HCT116 (cell line): Measurements from ENCODE around the gene ARHGAP9. TPM values are rescaled to one million over a fixed set of nuclear protein-coding genes. Genes with fewer than 3 reads are reported as not detected.

Source experiments
- ATAC-seq: fragments of 200-7000 bp; cut with Tn5 transposase; 2 replicates; pipeline ENCODE4 v1.9.1; 2020; ENCODE audit warnings: mild to moderate bottlenecking, moderate library complexity
- BruUV-seq: library from RNA; stranded (reverse); fragments of 400-500 nt; replicated peaks from 2 replicates; lab custom pipeline; 2021; lab: Mats Ljungman, UMichigan
- CTCF ChIA-PET: fragments of 300-600 bp; sonication (Branson Sonifier 250); formaldehyde crosslinking; loops from one replicate; lab custom pipeline; 2021; ENCODE audit warnings: antibody characterized with exemption; lab: Charles Lee
- POLR2A ChIA-PET: fragments of 300-600, 350-600 bp; sonication (Branson Sonifier 250); formaldehyde crosslinking; loops from one replicate; lab custom pipeline; 2021; ENCODE audit warnings: antibody characterized with exemption; lab: Charles Lee
- RAD21 ChIA-PET, 2 experiments: fragments of 300-600 bp; sonication (Branson Sonifier 250); formaldehyde crosslinking; loops; one replicate each; lab custom pipeline; 2023; ENCODE audit warnings: low total read pairs in 2 of 2; ENCODE audit not compliant: uncharacterized antibody in 2 of 2, unreplicated experiment in 2 of 2, low non-redundant PET in 1 of 2; lab: Charles Lee
- DNase-seq: peaks from one replicate; pipeline ENCODE4 v3.0.0-alpha.2; 2010; ENCODE audit warnings: low read depth, low spot score
- H2AFZ ChIP-seq: fragments of 200-600 bp; shearing (Covaris generic), sonication (generic); 2 replicates; pipeline ENCODE4 v1.6.1; 2017; ENCODE audit warnings: low read depth, mixed run types, mixed read lengths, antibody characterized with exemption, low read length; ENCODE audit not compliant: poor library complexity, severe bottlenecking
- H3K27ac ChIP-seq: 2 replicates; pipeline ENCODE4 v1.5.1; 2012; ENCODE audit warnings: low read depth, low read length
- H3K27me3 ChIP-seq: fragments of 200-600 bp; sonication (generic); 2 replicates; pipeline ENCODE4 v1.6.1; 2016; ENCODE audit warnings: mixed run types, low read length, mixed read lengths; ENCODE audit not compliant: insufficient read depth
- H3K36me3 ChIP-seq, 2 experiments: fragments of 200-500 bp in 1 of 2; fragments of 200-600 bp in 1 of 2; sonication (Bioruptor generic) in 1 of 2; sonication (generic) in 1 of 2; 2 replicates each; pipeline versions ENCODE4 v1.5.1 to v1.6.1; 2014 to 2016; ENCODE audit warnings: low read length in 2 of 2, inconsistent platforms in 1 of 2, mixed read lengths in 1 of 2, mixed run types in 1 of 2; ENCODE audit not compliant: insufficient read depth in 2 of 2, control insufficient read depth in 1 of 2
- H3K4me1 ChIP-seq, 2 experiments: fragments of 200-600 bp in 1 of 2; sonication (generic) in 1 of 2; 2 replicates each; pipeline versions ENCODE4 v1.5.1 to v1.6.1; 2012 to 2017; ENCODE audit warnings: low read length in 2 of 2, inconsistent platforms in 1 of 2, mild to moderate bottlenecking in 1 of 2, mixed read lengths in 1 of 2, mixed run types in 1 of 2, moderate library complexity in 1 of 2; ENCODE audit not compliant: insufficient read depth in 2 of 2, control insufficient read depth in 1 of 2
- H3K4me2 ChIP-seq: fragments of 200-600 bp; sonication (generic); 2 replicates; pipeline ENCODE4 v1.6.1; 2017; ENCODE audit warnings: mixed run types, low read length, mixed read lengths
- H3K4me3 ChIP-seq, 2 experiments: fragments of 200-600 bp in 1 of 2; sonication (generic) in 1 of 2; replicated peaks in 1 of 2; 2 replicates each; pipeline ENCODE4 v1.5.1; 2011 to 2016; ENCODE audit warnings: low read length in 2 of 2, control low read depth in 1 of 2, low read depth in 1 of 2, mild to moderate bottlenecking in 1 of 2, mixed read lengths in 1 of 2, mixed run types in 1 of 2
- H3K79me2 ChIP-seq: fragments of 200-600 bp; sonication (generic); 2 replicates; pipeline ENCODE4 v1.6.1; 2017; ENCODE audit warnings: mild to moderate bottlenecking, mixed run types, low read length, moderate library complexity, mixed read lengths; ENCODE audit not compliant: insufficient read depth
- H3K9ac ChIP-seq: fragments of 200-600 bp; sonication (generic); 2 replicates; pipeline ENCODE4 v1.6.1; 2016; ENCODE audit warnings: low read length, mixed read lengths
- H3K9me2 ChIP-seq: fragments of 200-600 bp; sonication (generic), shearing (Covaris generic); 2 replicates; pipeline ENCODE4 v1.6.1; 2017; ENCODE audit warnings: mixed run types, mild to moderate bottlenecking, moderate library complexity; ENCODE audit not compliant: insufficient read depth
- H3K9me3 ChIP-seq, 2 experiments: fragments of 200-500 bp in 1 of 2; fragments of 200-600 bp in 1 of 2; sonication (Bioruptor generic) in 1 of 2; sonication (generic) in 1 of 2; 2 replicates each; pipeline ENCODE4 v1.6.1; 2014 to 2017; ENCODE audit warnings: low read length in 2 of 2, mixed read lengths in 2 of 2, inconsistent platforms in 1 of 2, low read depth in 1 of 2, mild to moderate bottlenecking in 1 of 2, mixed run types in 1 of 2, moderate library complexity in 1 of 2; ENCODE audit not compliant: control insufficient read depth in 1 of 2, insufficient read depth in 1 of 2
- H4K20me1 ChIP-seq: fragments of 200-600 bp; sonication (generic), shearing (Covaris generic); 2 replicates; pipeline ENCODE4 v1.6.1; 2017; ENCODE audit warnings: mixed run types, mild to moderate bottlenecking, moderate library complexity; ENCODE audit not compliant: insufficient read depth
- ATF3 ChIP-seq: IDR thresholded peaks from 2 replicates; pipeline ENCODE4 v1.6.1; 2012
- CBX3 ChIP-seq: IDR thresholded peaks from 2 replicates; pipeline ENCODE4 v1.6.1; 2012; ENCODE audit warnings: low read depth
- CEBPB ChIP-seq: IDR thresholded peaks from 2 replicates; pipeline ENCODE4 v1.6.1; 2012; ENCODE audit warnings: low read depth
- CTCF ChIP-seq, 3 experiments: fragments of 200-600 bp in 1 of 3; sonication (generic) in 1 of 3; IDR thresholded peaks in 2 of 3; conservative IDR thresholded peaks in 1 of 3; 2 replicates each; pipeline ENCODE4 v1.5.1; 2012 to 2017; ENCODE audit warnings: low read depth in 2 of 3, low read length in 2 of 3, antibody characterized with exemption in 1 of 3, borderline replicate concordance in 1 of 3, control low read depth in 1 of 3, mild to moderate bottlenecking in 1 of 3, mixed read lengths in 1 of 3, mixed run types in 1 of 3, moderate library complexity in 1 of 3; ENCODE audit not compliant: insufficient read depth in 1 of 3
- EGR1 ChIP-seq: IDR thresholded peaks from 2 replicates; pipeline ENCODE4 v1.6.1; 2012; ENCODE audit warnings: low read depth
- ELF1 ChIP-seq: IDR thresholded peaks from 2 replicates; pipeline ENCODE4 v1.6.1; 2012; ENCODE audit warnings: low read depth, borderline replicate concordance
- EZH2 ChIP-seq: fragments of 200-600 bp; sonication (generic); IDR thresholded peaks from 2 replicates; pipeline ENCODE4 v1.6.1; 2017; ENCODE audit warnings: antibody characterized with exemption, mixed run types
- EZH2phosphoT487 ChIP-seq: fragments of 200-600 bp; IDR thresholded peaks from 2 replicates; pipeline ENCODE4 v1.6.1; 2018; ENCODE audit warnings: antibody characterized with exemption, borderline replicate concordance
- FOSL1 ChIP-seq: IDR thresholded peaks from 2 replicates; pipeline ENCODE4 v1.6.1; 2012; ENCODE audit warnings: low read depth
- JUND ChIP-seq: IDR thresholded peaks from 2 replicates; pipeline ENCODE4 v1.6.1; 2012
- POLR2A ChIP-seq: IDR thresholded peaks from 2 replicates; pipeline ENCODE4 v1.7.0; 2011; ENCODE audit warnings: borderline replicate concordance; ENCODE audit not compliant: insufficient read depth, insufficient read length; ENCODE audit errors: extremely low read depth
- POLR2AphosphoS5 ChIP-seq: IDR thresholded peaks from 2 replicates; pipeline ENCODE4 v1.6.1; 2011; ENCODE audit warnings: mild to moderate bottlenecking, low read depth, low read length, moderate library complexity
- RAD21 ChIP-seq: IDR thresholded peaks from 2 replicates; pipeline ENCODE4 v1.6.1; 2012; ENCODE audit warnings: low read depth, mild to moderate bottlenecking
- SIN3A ChIP-seq: IDR thresholded peaks from 2 replicates; pipeline ENCODE4 v1.6.1; 2012; ENCODE audit warnings: low read depth
- SP1 ChIP-seq: IDR thresholded peaks from 2 replicates; pipeline ENCODE4 v1.6.1; 2012; ENCODE audit warnings: low read depth
- SRF ChIP-seq: IDR thresholded peaks from 2 replicates; pipeline ENCODE4 v1.6.1; 2012; ENCODE audit warnings: low read depth
- ZFX ChIP-seq: fragments of 450-650 bp; IDR thresholded peaks from 2 replicates; pipeline ENCODE4 v1.6.1; 2017
- ZNF274 ChIP-seq: fragments of 200-500 bp; sonication (Bioruptor generic); IDR thresholded peaks from 2 replicates; pipeline ENCODE4 v1.6.1; 2014; ENCODE audit warnings: mild to moderate bottlenecking, low read depth, low read length, inconsistent platforms
- intact Hi-C: fragments of 100-400 bp; cut with micrococcal nuclease; formaldehyde crosslinking; loops from 2 replicates; pipeline ENCODE4 v1.10.0; 2022
- total RNA-seq: library from RNA; stranded (reverse); gene quantifications from one replicate; pipeline ENCODE4 v1.2.1, GENCODE V29; 2021; ENCODE audit not compliant: unreplicated experiment
- TF ChIP-seq, protein P1 (sequence below): IDR thresholded peaks from 2 replicates; pipeline ENCODE4 v1.6.1; 2012; ENCODE audit warnings: low read depth
- TF ChIP-seq, protein P2 (sequence below): IDR thresholded peaks from 2 replicates; pipeline ENCODE4 v1.6.1; 2012

ARHGAP9 gene
- total RNA-seq, 1 experiment from 2014 or later = 0.84 TPM

DNA sequence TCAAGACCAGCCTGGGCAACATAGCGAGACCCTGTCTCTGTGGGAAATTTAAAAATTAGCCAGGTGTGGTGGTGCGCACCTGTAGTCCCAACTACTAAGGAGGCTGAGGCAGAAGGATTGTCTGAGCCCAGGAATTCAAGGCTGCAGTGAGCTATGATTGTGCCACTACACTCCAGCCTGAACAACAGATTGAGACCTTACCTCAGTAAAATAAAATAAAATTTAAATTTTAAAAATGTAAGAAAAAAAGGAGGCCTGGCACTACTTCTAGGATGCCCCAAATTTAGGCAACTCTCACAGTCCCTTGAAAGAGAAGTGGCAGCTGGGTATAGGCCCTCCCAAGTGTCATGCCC lies 25.5 kb downstream of the ARHGAP9 start:
- no peaks in the 10 kb centered on the region for H4K20me1 ChIP-seq
- H3K27ac ChIP-seq = no peak overlapping the region
- no TSS peak for BruUV-seq
- POLR2A ChIA-PET = no interaction called here
- no peaks in the 10 kb centered on the region for H3K9me3 ChIP-seq
- H2AFZ ChIP-seq = no peak overlapping the region
- H3K9ac ChIP-seq = no peak overlapping the region
- no peak overlapping the region for H3K4me2 ChIP-seq
- ATAC-seq (no peak), DNase-seq (no peak)
- RAD21 ChIA-PET = no interaction called here
- H3K79me2 ChIP-seq = no peaks in the 10 kb centered on the region
- no peak overlapping the region for H3K4me3 ChIP-seq
- H3K4me1 ChIP-seq = peaks cover 29 to 42% of the 10 kb centered on the region in 2 experiments
- H3K27me3 ChIP-seq = no peaks in the 10 kb centered on the region
- intact Hi-C loops = no loop called here
- H3K36me3 ChIP-seq = no peaks in the 10 kb centered on the region
- CTCF ChIA-PET = interaction anchor here (1.5 to 3.5 kb wide), 7 partner anchors 146 to 240 kb away, joined by 3 to 75 read pairs (median 17); no protein-coding TSS in a partner anchor
- H3K9me2 ChIP-seq = no peaks in the 10 kb centered on the region
- TF ChIP-seq SP1 = no peak
- TF ChIP-seq ZNF274 = no peak
- TF ChIP-seq CEBPB = no peak
- TF ChIP-seq POLR2AphosphoS5 = no peak
- TF ChIP-seq SIN3A = no peak
- TF ChIP-seq EZH2 = no peak
- TF ChIP-seq, protein P1, sequence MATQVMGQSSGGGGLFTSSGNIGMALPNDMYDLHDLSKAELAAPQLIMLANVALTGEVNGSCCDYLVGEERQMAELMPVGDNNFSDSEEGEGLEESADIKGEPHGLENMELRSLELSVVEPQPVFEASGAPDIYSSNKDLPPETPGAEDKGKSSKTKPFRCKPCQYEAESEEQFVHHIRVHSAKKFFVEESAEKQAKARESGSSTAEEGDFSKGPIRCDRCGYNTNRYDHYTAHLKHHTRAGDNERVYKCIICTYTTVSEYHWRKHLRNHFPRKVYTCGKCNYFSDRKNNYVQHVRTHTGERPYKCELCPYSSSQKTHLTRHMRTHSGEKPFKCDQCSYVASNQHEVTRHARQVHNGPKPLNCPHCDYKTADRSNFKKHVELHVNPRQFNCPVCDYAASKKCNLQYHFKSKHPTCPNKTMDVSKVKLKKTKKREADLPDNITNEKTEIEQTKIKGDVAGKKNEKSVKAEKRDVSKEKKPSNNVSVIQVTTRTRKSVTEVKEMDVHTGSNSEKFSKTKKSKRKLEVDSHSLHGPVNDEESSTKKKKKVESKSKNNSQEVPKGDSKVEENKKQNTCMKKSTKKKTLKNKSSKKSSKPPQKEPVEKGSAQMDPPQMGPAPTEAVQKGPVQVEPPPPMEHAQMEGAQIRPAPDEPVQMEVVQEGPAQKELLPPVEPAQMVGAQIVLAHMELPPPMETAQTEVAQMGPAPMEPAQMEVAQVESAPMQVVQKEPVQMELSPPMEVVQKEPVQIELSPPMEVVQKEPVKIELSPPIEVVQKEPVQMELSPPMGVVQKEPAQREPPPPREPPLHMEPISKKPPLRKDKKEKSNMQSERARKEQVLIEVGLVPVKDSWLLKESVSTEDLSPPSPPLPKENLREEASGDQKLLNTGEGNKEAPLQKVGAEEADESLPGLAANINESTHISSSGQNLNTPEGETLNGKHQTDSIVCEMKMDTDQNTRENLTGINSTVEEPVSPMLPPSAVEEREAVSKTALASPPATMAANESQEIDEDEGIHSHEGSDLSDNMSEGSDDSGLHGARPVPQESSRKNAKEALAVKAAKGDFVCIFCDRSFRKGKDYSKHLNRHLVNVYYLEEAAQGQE = no peak
- TF ChIP-seq EZH2phosphoT487 = no peak
- TF ChIP-seq ZFX = no peak
- no peak for TF ChIP-seq CTCF (IDR thresholded peaks at IDR 0.05 in 2 of 3, conservative IDR thresholded peaks at IDR 0.05 in 1 of 3; ENCODE audit: borderline replicate concordance in 1 of 3, insufficient read depth in 1 of 3, low read depth in 2 of 3, low read length in 2 of 3)
- TF ChIP-seq RAD21 = no peak
- TF ChIP-seq, protein P2, sequence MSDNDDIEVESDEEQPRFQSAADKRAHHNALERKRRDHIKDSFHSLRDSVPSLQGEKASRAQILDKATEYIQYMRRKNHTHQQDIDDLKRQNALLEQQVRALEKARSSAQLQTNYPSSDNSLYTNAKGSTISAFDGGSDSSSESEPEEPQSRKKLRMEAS = no peak
- no peak for TF ChIP-seq CBX3
- no peak for TF ChIP-seq FOSL1
- TF ChIP-seq SRF = no peak
- TF ChIP-seq JUND = no peak
- no peak for TF ChIP-seq POLR2A
- TF ChIP-seq ATF3 = no peak
- TF ChIP-seq ELF1 = no peak
- no peak for TF ChIP-seq EGR1
